Stimulated activated naive CD8-positive, alpha-beta T cell treated with anti-CD3 and anti-CD28 coated beads, Interleukin-15, amount 100 ng/mL, for 72 hours (primary cell): ENCODE measurements around the gene CDHR3.

Source experiments
- ATAC-seq: fragments of 150-1000 bp; cut with Tn5 transposase; 2 replicates; pipeline ENCODE4 v1.10.0; 2021; ENCODE audit warnings: mild to moderate bottlenecking, moderate library complexity
- DNase-seq, 2 donors: peaks; one replicate each; pipeline ENCODE4 v3.0.0; 2021 to 2022
- H3K27ac Mint-ChIP-seq, 2 donors: one replicate each; pipeline ENCODE4 v1.8.0; 2022; ENCODE audit warnings: mild to moderate bottlenecking in 2 of 2, mixed read lengths in 2 of 2, moderate library complexity in 2 of 2
- H3K27me3 Mint-ChIP-seq: one replicate; pipeline ENCODE4 v1.8.0; 2022; ENCODE audit warnings: mixed read lengths
- H3K4me1 Mint-ChIP-seq: one replicate; pipeline ENCODE4 v1.8.0; 2022; ENCODE audit warnings: mild to moderate bottlenecking, mixed read lengths
- H3K4me3 Mint-ChIP-seq, 2 donors: one replicate each; pipeline ENCODE4 v1.8.0; 2022; ENCODE audit warnings: mild to moderate bottlenecking in 2 of 2, mixed read lengths in 2 of 2, moderate library complexity in 1 of 2
- H3K9me3 Mint-ChIP-seq, 2 donors: one replicate each; pipeline ENCODE4 v1.8.0; 2022; ENCODE audit warnings: mixed read lengths in 2 of 2

Gene CDHR3

DNA sequence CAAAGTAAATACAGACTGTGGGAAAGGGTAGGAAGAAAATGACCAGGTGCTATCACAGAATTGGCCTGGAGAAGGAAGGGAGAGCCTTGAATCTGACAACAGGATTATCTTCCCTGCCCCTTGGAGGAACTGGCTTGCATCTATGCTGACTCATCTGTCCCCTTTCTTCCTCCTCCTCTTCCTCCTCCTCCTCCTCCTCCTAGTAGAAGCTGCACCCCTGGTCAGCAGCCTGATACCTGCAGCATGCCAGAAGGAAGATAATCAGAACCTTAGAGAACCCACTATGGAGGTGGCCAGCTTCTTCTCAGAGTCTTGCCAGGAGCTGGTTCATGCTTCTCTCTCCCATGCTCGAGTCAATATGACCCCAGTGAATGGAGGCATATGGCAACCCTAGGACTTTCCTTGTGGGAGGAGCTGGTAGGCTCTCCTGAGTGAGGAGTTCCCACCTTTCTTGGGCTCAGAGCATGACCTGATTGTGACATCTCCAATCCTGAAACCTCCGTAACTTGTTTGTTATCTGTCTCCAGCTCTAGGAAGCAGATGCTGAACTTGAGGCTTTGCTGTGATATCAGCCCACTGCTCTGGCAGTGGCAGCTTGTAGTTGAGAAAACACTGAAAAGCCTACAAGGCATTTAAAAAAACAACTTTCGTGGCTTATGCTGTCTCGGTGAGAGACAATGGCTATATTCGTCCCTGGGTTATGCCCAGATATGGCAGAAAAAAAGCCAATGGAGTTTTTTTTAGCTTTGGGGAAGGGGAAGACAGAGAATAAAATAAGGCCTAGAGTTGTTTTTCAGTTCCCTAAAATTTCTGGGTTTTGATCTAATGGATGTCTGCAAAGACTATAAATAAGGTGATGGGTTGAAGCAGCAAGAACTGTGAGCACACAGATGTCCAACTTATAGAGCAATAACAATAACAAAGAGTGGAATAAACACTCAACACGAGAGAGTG, 60.6 kb downstream of the CDHR3 start:
- no peaks in the 10 kb centered on the region for H3K9me3 Mint-ChIP-seq
- peak overlapping the region; percentile 47 to 59 for H3K27ac Mint-ChIP-seq
- H3K4me3 Mint-ChIP-seq, result peak overlapping the region; percentile 34 to 55
- no peak for DNase-seq
- H3K27me3 Mint-ChIP-seq, result no peaks in the 10 kb centered on the region
- peaks cover 72% of the 10 kb centered on the region for H3K4me1 Mint-ChIP-seq
- no peak for ATAC-seq

DNA sequence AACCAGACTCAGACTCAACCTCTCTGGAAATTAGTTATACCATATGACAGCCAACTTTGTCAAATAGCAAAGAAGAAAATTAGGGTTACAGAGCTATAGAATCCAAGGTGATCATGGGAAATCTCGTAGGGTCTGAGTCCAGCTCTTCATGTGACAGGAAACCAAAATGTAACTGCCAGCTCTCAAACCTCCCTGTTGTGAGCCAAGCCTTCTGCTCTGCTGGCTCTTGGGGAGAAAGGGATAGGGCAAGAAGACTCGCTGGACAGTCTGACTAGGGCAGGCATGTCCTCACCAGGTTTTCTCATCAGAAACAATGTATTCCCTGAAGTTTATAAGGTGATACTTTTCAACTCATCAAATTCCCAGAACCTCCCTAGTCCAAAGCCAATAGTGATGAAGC, 63.0 kb downstream of the CDHR3 start:
- Mint-ChIP-seq H3K27ac (no peak overlapping the region), H3K4me1 (peaks cover 63% of the 10 kb centered on the region), H3K9me3 (no peaks in the 10 kb centered on the region), H3K4me3 (no peak overlapping the region), H3K27me3 (no peaks in the 10 kb centered on the region)
- ATAC-seq, result no peak
- no peak for DNase-seq

DNA sequence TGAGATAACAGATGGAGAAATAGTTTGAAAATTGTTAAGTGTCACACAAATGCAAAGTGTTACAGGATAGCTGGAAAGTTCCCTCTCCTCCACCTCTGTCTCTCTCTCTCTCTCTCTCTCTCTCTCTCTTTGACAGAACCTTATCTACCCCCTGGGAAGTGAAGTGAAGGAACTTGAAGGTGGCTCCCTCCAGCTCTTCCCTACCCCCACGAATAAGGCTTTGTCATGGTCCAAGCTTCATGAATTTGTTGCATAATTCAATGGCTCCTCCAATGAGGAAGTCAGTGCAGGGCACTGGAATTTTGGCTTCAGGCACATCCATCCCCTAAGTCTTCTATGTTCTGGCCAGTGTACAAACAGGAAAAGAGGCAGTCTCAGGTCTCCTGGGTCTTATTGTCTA, 66.4 kb downstream of the CDHR3 start:
- DNase-seq (no peak), ATAC-seq (no peak)
- H3K4me1 Mint-ChIP-seq, result peaks cover 35% of the 10 kb centered on the region
- H3K27me3 Mint-ChIP-seq, result peaks cover 12% of the 10 kb centered on the region
- H3K4me3 Mint-ChIP-seq, result no peak overlapping the region
- peaks cover 5% of the 10 kb centered on the region in 2 donors for H3K9me3 Mint-ChIP-seq
- no peak overlapping the region for H3K27ac Mint-ChIP-seq

DNA sequence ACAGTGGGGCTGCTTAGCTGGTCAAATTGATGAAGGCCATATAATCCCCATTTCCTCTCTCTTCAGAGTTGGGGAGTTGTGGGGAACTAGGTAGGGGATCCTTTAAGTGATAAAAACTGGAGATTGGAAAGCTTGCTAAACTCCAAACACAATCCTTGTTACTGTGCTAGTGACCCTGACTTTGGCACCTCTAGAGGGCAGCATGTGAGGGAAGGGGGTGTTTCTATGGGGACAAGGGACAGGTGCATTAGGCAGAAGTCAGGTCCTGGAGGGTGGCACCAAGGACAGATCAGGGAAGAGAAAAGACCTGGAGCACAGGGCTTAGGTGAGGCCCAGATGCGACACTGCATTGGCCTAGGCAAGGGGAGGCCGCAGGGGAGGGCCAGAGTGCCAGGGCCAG, 66.9 kb downstream of the CDHR3 start:
- peak; percentile 12 for ATAC-seq
- H3K27ac Mint-ChIP-seq, result no peak overlapping the region
- DNase-seq, result no peak
- peaks cover 30% of the 10 kb centered on the region for H3K4me1 Mint-ChIP-seq
- H3K27me3 Mint-ChIP-seq, result peaks cover 12% of the 10 kb centered on the region
- peaks cover 5% of the 10 kb centered on the region in 2 donors for H3K9me3 Mint-ChIP-seq
- H3K4me3 Mint-ChIP-seq, result no peak overlapping the region

- no peak for ATAC-seq
- no peak for DNase-seq
- H3K27ac Mint-ChIP-seq, result no peak overlapping the region
- H3K4me1 Mint-ChIP-seq, result peaks cover 22% of the 10 kb centered on the region
- peak overlapping the region in 1 of 2 donors; percentile 5 for H3K4me3 Mint-ChIP-seq
- peaks cover 5% of the 10 kb centered on the region in 2 donors for H3K9me3 Mint-ChIP-seq
- peaks cover 12% of the 10 kb centered on the region for H3K27me3 Mint-ChIP-seq
Observed at GRCh38 chr7:106031300-106032035, 68.4 kb downstream of the CDHR3 start.

GRCh38 chr7:106032295-106032694, 69.2 kb downstream of the CDHR3 start:
- Mint-ChIP-seq H3K4me1 (peaks cover 20% of the 10 kb centered on the region), H3K9me3 (peaks cover 5% of the 10 kb centered on the region in 2 donors), H3K27me3 (peaks cover 12% of the 10 kb centered on the region), H3K4me3 (no peak overlapping the region), H3K27ac (no peak overlapping the region)
- no peak for ATAC-seq
- DNase-seq, result no peak

DNA sequence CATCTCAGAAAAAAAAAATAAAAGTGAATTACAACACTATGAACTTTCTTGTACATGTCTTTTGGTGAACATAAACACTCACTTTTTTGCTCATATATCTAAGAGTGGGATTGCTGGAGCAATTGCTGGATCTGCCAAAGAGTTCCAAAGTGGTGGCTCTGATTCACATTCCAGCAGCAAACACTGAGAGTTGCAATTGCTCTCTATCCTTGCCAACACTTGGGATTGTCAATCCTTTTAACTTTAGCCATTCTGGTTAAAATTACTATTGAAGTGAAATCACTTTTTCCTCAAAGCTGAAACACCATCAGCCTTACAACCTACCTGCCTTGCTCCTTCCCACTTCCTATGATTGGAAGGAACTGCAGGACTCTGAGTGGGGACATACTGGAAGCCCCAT, 70.7 kb downstream of the CDHR3 start:
- no peak overlapping the region for H3K27ac Mint-ChIP-seq
- H3K27me3 Mint-ChIP-seq, result peaks cover 12% of the 10 kb centered on the region
- DNase-seq (no peak), ATAC-seq (no peak)
- H3K9me3 Mint-ChIP-seq, result peaks cover 5% of the 10 kb centered on the region in 2 donors
- no peak overlapping the region for H3K4me3 Mint-ChIP-seq
- H3K4me1 Mint-ChIP-seq, result peaks cover 13% of the 10 kb centered on the region

GRCh38 chr7:106034383-106034782, 71.3 kb downstream of the CDHR3 start:
- Mint-ChIP-seq H3K4me3 (no peak overlapping the region), H3K27ac (no peak overlapping the region), H3K9me3 (peaks cover 5% of the 10 kb centered on the region in 2 donors), H3K27me3 (peaks cover 12% of the 10 kb centered on the region), H3K4me1 (peaks cover 11% of the 10 kb centered on the region)
- DNase-seq (no peak), ATAC-seq (no peak)

DNA sequence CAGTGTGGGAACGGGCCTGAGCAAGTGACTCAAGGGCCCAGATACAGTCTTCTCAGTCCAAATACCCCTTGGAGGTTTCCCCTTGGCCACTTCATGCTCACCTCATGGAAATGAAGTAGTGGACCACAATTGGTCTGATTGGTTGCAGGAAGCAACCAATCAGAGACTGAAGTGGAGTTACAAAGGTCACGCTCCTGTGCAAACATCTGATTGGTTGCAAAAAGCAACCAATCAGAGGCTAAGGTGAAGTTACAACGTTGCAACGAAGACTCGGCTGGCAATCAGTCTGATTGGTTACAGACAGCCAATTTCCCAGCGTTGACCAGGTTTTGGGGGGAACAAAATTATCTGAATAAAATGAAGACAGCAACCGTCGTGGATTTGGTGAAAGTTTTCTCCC, 72.5 kb downstream of the CDHR3 start:
- DNase-seq (no peak), ATAC-seq (no peak)
- H3K9me3 Mint-ChIP-seq, result peaks cover 5% of the 10 kb centered on the region in 2 donors
- H3K4me3 Mint-ChIP-seq, result no peak overlapping the region
- peaks cover 12% of the 10 kb centered on the region for H3K27me3 Mint-ChIP-seq
- H3K27ac Mint-ChIP-seq, result no peak overlapping the region
- H3K4me1 Mint-ChIP-seq, result peaks cover 11% of the 10 kb centered on the region

DNA sequence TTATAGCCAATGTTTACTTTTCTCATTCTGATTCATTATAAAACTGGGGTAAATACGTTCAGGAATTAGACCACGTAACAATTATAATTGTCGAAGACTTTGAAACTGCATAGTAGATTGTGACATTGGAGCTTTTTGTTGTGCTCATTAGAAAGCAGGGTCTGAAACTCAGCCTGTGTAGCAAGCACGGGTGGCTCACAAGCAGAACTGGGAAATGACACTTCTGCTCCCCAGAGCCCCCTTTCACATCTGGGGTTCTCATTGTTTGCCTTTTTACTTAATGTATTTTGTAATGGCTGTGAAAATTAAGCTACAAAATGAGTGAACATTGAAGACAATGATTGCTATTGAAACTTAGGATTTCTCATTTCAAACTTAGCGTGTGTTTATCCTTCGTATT, 72.9 kb downstream of the CDHR3 start:
- Mint-ChIP-seq H3K27me3 (peaks cover 12% of the 10 kb centered on the region), H3K9me3 (peaks cover 5% of the 10 kb centered on the region in 2 donors), H3K4me3 (no peak overlapping the region), H3K4me1 (peaks cover 13% of the 10 kb centered on the region), H3K27ac (no peak overlapping the region)
- DNase-seq, result no peak
- no peak for ATAC-seq

DNA sequence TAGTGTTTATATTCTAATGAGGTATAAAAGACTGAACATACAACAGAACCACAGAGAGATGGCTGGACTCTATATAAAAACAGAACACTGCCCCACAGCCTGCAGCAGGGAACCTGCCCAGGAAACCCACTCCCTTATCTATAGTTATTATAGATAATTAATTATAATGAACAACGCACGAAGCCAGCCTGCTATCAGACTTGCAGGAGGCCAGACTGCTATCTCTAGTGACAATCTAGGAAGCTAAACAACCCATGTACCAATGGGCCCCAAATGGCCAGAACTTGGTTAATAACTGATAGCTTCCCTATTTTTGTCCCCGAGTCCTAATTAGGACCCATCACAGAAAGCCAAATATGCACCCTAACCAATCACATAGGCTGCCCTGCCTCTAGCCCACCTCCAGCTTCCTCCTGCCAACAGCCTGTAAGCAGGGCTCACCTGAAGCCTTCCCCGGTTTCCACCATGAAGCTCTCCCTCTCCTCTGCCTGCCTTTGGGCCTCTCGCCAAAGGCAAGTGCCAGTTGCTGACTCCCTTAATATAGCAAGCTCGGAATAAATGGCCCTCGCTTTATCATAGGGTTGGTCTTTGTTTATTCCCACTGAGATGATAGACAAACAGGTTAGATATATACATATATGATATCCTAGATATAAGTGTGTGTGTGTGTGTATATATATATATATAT, 74.6 kb downstream of the CDHR3 start:
- ATAC-seq (no peak), DNase-seq (no peak)
- Mint-ChIP-seq H3K4me3 (no peak overlapping the region), H3K27ac (no peak overlapping the region), H3K9me3 (no peaks in the 10 kb centered on the region), H3K4me1 (peaks cover 22% of the 10 kb centered on the region), H3K27me3 (peaks cover 2% of the 10 kb centered on the region)

DNA sequence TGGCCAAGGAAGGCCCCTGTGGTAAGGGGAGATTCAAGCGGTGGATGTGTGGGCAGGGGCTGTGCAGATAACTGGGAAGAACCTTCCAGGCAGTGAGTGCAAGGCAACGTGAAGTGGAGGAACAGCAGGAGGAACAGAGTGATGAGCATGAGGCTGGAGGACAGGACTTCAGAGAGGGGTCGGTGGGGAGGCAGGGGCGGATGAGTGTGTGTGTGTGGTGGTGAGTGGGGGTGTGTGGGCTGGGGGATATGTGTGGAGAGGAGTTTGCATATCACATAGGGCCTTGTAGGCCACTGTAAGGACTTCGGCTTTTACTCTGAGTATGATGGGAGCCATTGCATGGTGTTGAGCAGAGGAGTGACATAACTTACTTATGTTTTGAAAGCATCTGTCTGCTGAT, 75.2 kb downstream of the CDHR3 start:
- Mint-ChIP-seq H3K9me3 (no peaks in the 10 kb centered on the region), H3K4me1 (peaks cover 26% of the 10 kb centered on the region)

DNA sequence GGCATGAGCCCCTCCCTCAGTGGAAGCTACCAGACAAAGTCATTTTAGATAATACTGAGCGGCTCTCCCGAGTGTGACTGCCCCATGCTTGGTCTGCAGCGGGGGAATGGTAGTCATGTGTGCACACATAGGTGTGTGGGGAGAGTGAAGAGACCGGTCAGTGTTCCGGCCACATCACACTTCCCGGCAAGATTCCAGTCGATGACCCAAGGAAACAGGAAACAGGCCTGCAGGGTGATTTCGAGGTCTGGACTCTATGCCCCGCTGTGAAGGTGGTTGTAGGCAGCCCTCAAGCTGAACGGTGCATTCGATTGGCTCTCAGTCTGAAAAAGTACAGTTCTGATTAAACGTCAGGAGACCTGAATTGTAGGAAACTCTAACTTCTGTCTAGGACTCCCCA, 75.9 kb downstream of the CDHR3 start:
- H3K27ac Mint-ChIP-seq, result no peak overlapping the region
- ATAC-seq, result no peak
- H3K4me3 Mint-ChIP-seq, result no peak overlapping the region
- no peaks in the 10 kb centered on the region for H3K9me3 Mint-ChIP-seq
- H3K27me3 Mint-ChIP-seq, result no peaks in the 10 kb centered on the region
- peaks cover 26% of the 10 kb centered on the region for H3K4me1 Mint-ChIP-seq
- no peak for DNase-seq

More for the DNA sequence above, 75.2 kb downstream of the CDHR3 start:
- H3K27ac Mint-ChIP-seq, result peak overlapping the region in 1 of 2 donors; percentile 40
- H3K27me3 Mint-ChIP-seq, result no peaks in the 10 kb centered on the region
- ATAC-seq (no peak), DNase-seq (no peak)
- no peak overlapping the region for H3K4me3 Mint-ChIP-seq

GRCh38 chr7:106039486-106040060, 76.5 kb downstream of the CDHR3 start:
- no peaks in the 10 kb centered on the region for H3K27me3 Mint-ChIP-seq
- no peaks in the 10 kb centered on the region for H3K9me3 Mint-ChIP-seq
- peaks cover 26% of the 10 kb centered on the region for H3K4me1 Mint-ChIP-seq
- DNase-seq (no peak), ATAC-seq (no peak)
- no peak overlapping the region for H3K27ac Mint-ChIP-seq
- H3K4me3 Mint-ChIP-seq, result no peak overlapping the region

DNA sequence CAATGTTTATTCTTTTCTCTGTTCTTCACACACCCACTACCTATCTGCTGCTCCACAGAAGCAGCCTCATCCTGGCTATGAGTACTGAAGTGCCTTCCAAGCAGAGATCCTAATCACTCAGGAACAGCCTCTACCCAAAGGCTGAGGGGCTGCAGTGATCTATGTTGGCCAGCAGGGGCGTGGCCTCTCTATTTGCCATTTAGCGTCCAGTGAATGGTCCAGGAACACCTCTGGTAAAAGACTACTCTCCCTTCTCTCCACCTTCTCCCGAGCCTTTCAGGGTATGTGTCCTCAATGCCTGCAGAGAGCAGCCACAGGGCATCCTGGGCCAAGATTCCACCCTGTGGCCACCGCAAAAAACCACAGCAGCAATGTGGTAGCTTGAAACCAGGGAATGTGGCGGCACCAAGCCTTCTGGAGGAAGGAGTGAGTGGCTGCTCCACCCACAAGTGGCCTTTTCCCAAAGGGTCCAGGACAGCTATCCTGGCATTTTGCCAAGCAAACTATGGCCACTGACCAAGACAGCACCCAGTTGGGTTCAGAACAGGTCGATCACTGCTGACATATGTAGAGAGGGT, 78.2 kb downstream of the CDHR3 start:
- DNase-seq (peak in 1 of 2 donors; percentile 39), ATAC-seq (peak; percentile 46)
- H3K4me3 Mint-ChIP-seq, result no peak overlapping the region
- no peaks in the 10 kb centered on the region for H3K9me3 Mint-ChIP-seq
- H3K27me3 Mint-ChIP-seq, result no peaks in the 10 kb centered on the region
- peaks cover 26% of the 10 kb centered on the region for H3K4me1 Mint-ChIP-seq
- H3K27ac Mint-ChIP-seq, result no peak overlapping the region
